ENCODE data around the gene MKRN2.

The MKRN2 gene

DNA sequence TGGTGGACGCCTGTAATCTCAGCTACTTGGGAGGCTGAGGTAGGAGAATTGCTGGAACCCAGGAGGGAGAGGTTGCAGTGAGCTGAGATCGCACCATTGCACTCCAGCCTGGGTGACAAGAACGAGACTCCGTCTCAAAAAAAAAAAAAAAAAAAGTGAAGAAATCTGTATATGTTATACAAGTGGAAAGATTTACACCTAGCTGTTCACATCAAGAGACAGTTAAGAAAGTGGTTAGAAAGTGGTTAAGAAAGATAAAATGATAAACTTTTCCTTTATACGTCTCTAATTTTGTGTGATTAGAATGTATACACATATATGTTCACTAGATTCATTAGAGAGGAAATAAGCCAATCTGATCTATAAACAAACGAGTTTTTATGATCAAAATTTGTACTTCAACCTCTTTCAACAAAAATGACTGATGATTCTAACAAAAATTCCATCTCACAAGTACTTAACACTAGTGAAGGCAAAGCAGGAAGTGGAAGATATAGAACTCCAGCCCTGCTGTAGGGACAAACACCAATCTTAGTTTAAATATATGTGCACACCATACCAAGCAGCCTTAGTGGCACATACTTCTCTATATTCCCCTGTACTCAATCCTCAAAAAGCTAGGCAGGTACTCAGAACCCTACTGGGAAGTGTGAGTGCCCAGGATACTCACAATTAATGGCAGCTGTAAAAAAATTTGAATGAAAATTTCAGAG, 55.8 kb downstream of the MKRN2 start:
- no peaks in the 10 kb centered on the region for H3K4me1 ChIP-seq (ENCODE audit: insufficient read depth, low read length)
- no peak for TF ChIP-seq EZH2 (IDR thresholded peaks at IDR 0.05; ENCODE audit: borderline replicate concordance, low read depth, low read length, severe bottlenecking)
- TF ChIP-seq, protein P1, sequence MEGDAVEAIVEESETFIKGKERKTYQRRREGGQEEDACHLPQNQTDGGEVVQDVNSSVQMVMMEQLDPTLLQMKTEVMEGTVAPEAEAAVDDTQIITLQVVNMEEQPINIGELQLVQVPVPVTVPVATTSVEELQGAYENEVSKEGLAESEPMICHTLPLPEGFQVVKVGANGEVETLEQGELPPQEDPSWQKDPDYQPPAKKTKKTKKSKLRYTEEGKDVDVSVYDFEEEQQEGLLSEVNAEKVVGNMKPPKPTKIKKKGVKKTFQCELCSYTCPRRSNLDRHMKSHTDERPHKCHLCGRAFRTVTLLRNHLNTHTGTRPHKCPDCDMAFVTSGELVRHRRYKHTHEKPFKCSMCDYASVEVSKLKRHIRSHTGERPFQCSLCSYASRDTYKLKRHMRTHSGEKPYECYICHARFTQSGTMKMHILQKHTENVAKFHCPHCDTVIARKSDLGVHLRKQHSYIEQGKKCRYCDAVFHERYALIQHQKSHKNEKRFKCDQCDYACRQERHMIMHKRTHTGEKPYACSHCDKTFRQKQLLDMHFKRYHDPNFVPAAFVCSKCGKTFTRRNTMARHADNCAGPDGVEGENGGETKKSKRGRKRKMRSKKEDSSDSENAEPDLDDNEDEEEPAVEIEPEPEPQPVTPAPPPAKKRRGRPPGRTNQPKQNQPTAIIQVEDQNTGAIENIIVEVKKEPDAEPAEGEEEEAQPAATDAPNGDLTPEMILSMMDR (IDR thresholded peaks at IDR 0.05; ENCODE audit: borderline replicate concordance, extremely low read depth, low read length, poor library complexity, severe bottlenecking) = no peak
- no peak overlapping the region for H3K9ac ChIP-seq (ENCODE audit: low read depth, low read length)
- H3K4me3 ChIP-seq (ENCODE audit: low read depth in 1 of 2, low read length in 2 of 2) = no peak overlapping the region
- ATAC-seq (ENCODE audit: insufficient read depth, low read depth) (no peak), DNase-seq (no peak)
- H3K27ac ChIP-seq (ENCODE audit: low read length) = no peak overlapping the region
- no peaks in the 10 kb centered on the region for H3K27me3 ChIP-seq (ENCODE audit: insufficient read depth, low read length, poor library complexity)
- peaks cover 26% of the 10 kb centered on the region for H4K20me1 ChIP-seq (ENCODE audit: insufficient read depth, low read length)
- H3K4me2 ChIP-seq (ENCODE audit: insufficient read depth, low read length) = no peak overlapping the region
- H3K79me2 ChIP-seq (ENCODE audit: insufficient read depth, low read length) = peaks cover 61% of the 10 kb centered on the region
- peaks cover 86% of the 10 kb centered on the region for H3K36me3 ChIP-seq (ENCODE audit: insufficient read depth, low read length)
- no peaks in the 10 kb centered on the region for H3K9me3 ChIP-seq (ENCODE audit: insufficient read depth, low read length, severe bottlenecking)
- H2AFZ ChIP-seq (ENCODE audit: low read depth, low read length) = no peak overlapping the region

GRCh38 chr3:12613250-12613649, 56.4 kb downstream of the MKRN2 start:
- no peak overlapping the region for H3K4me3 ChIP-seq (ENCODE audit: low read depth in 1 of 2, low read length in 2 of 2)
- no peak for DNase-seq
- peaks cover 83% of the 10 kb centered on the region for H3K36me3 ChIP-seq (ENCODE audit: insufficient read depth, low read length)
- no peak overlapping the region for H2AFZ ChIP-seq (ENCODE audit: low read depth, low read length)
- H3K4me1 ChIP-seq (ENCODE audit: insufficient read depth, low read length) = no peaks in the 10 kb centered on the region
- no peaks in the 10 kb centered on the region for H3K27me3 ChIP-seq (ENCODE audit: insufficient read depth, low read length, poor library complexity)
- H3K9me3 ChIP-seq (ENCODE audit: insufficient read depth, low read length, severe bottlenecking) = no peaks in the 10 kb centered on the region
- no peak for ATAC-seq (ENCODE audit: insufficient read depth, low read depth)
- TF ChIP-seq, protein P1 (IDR thresholded peaks at IDR 0.05; ENCODE audit: borderline replicate concordance, extremely low read depth, low read length, poor library complexity, severe bottlenecking) = no peak
- no peak for TF ChIP-seq EZH2 (IDR thresholded peaks at IDR 0.05; ENCODE audit: borderline replicate concordance, low read depth, low read length, severe bottlenecking)
- no peak overlapping the region for H3K9ac ChIP-seq (ENCODE audit: low read depth, low read length)
- H4K20me1 ChIP-seq (ENCODE audit: insufficient read depth, low read length) = peaks cover 26% of the 10 kb centered on the region
- no peak overlapping the region for H3K27ac ChIP-seq (ENCODE audit: low read length)
- H3K4me2 ChIP-seq (ENCODE audit: insufficient read depth, low read length) = no peak overlapping the region
- peaks cover 65% of the 10 kb centered on the region for H3K79me2 ChIP-seq (ENCODE audit: insufficient read depth, low read length)

- H3K4me3 ChIP-seq (ENCODE audit: low read depth in 1 of 2, low read length in 2 of 2) = no peak overlapping the region
- DNase-seq (no peak), ATAC-seq (ENCODE audit: insufficient read depth, low read depth) (no peak)
- H3K27ac ChIP-seq (ENCODE audit: low read length) = no peak overlapping the region
- peaks cover 32% of the 10 kb centered on the region for H4K20me1 ChIP-seq (ENCODE audit: insufficient read depth, low read length)
- peaks cover 68% of the 10 kb centered on the region for H3K36me3 ChIP-seq (ENCODE audit: insufficient read depth, low read length)
- no peak overlapping the region for H3K4me2 ChIP-seq (ENCODE audit: insufficient read depth, low read length)
- TF ChIP-seq, protein P1 (IDR thresholded peaks at IDR 0.05; ENCODE audit: borderline replicate concordance, extremely low read depth, low read length, poor library complexity, severe bottlenecking) = no peak
- no peak for TF ChIP-seq EZH2 (IDR thresholded peaks at IDR 0.05; ENCODE audit: borderline replicate concordance, low read depth, low read length, severe bottlenecking)
- peaks cover 80% of the 10 kb centered on the region for H3K79me2 ChIP-seq (ENCODE audit: insufficient read depth, low read length)
- H3K9ac ChIP-seq (ENCODE audit: low read depth, low read length) = no peak overlapping the region
- H2AFZ ChIP-seq (ENCODE audit: low read depth, low read length) = no peak overlapping the region
- no peaks in the 10 kb centered on the region for H3K9me3 ChIP-seq (ENCODE audit: insufficient read depth, low read length, severe bottlenecking)
- no peaks in the 10 kb centered on the region for H3K27me3 ChIP-seq (ENCODE audit: insufficient read depth, low read length, poor library complexity)
- no peaks in the 10 kb centered on the region for H3K4me1 ChIP-seq (ENCODE audit: insufficient read depth, low read length)
Measured at GRCh38 chr3:12615266-12615665, 58.4 kb downstream of the MKRN2 start.
